HG02885 (cell line): ENCODE data around the gene HSPB8.

Experiments
- ATAC-seq: cut with Tn5 transposase; IDR thresholded peaks from one replicate; pipeline ENCODE4 v1.9.1; 2021; ENCODE audit warnings: mild to moderate bottlenecking; ENCODE audit not compliant: unreplicated experiment, poor library complexity

The HSPB8 gene

GRCh38 chr12:119168721-119169120 is 10.0 kb upstream of the HSPB8 start:
- no peak for ATAC-seq

GRCh38 chr12:119169150-119169549 is 9.6 kb upstream of the HSPB8 start:
- ATAC-seq, result no peak

GRCh38 chr12:119171291-119171690 is 7.4 kb upstream of the HSPB8 start:
- no peak for ATAC-seq

GRCh38 chr12:119171691-119172425 is 6.9 kb upstream of the HSPB8 start:
- ATAC-seq, result no peak

GRCh38 chr12:119175081-119175480 is 3.6 kb upstream of the HSPB8 start:
- no peak for ATAC-seq

GRCh38 chr12:119176267-119177055 is 2.3 kb upstream of the HSPB8 start:
- no peak for ATAC-seq

- no peak for ATAC-seq
These were observed 1.7 kb upstream of the HSPB8 start for GRCh38 chr12:119177056-119177325.

GRCh38 chr12:119177724-119178380 is 879 bp upstream of the HSPB8 start:
- ATAC-seq, result no peak

- no peak for ATAC-seq
These were observed 747 bp downstream of the HSPB8 start for GRCh38 chr12:119179335-119180021.

GRCh38 chr12:119180380-119181040 is 1.8 kb downstream of the HSPB8 start:
- no peak for ATAC-seq

- ATAC-seq, result no peak
These were observed 2.5 kb downstream of the HSPB8 start for GRCh38 chr12:119181202-119181601.

- ATAC-seq, result no peak
These were observed 3.2 kb downstream of the HSPB8 start for GRCh38 chr12:119181944-119182343.

- no peak for ATAC-seq
These were observed 4.2 kb downstream of the HSPB8 start for GRCh38 chr12:119182701-119183493.

- no peak for ATAC-seq
These were observed 5.4 kb downstream of the HSPB8 start for GRCh38 chr12:119183942-119184695.

- ATAC-seq, result no peak
These were observed 16.5 kb downstream of the HSPB8 start for GRCh38 chr12:119195256-119195655.

GRCh38 chr12:119198440-119198839 is 19.7 kb downstream of the HSPB8 start:
- no peak for ATAC-seq

GRCh38 chr12:119200601-119201000 is 21.9 kb downstream of the HSPB8 start:
- ATAC-seq, result no peak

GRCh38 chr12:119201789-119202543 is 23.2 kb downstream of the HSPB8 start:
- ATAC-seq, result no peak
